GM18909 (cell line): ENCODE measurements around the gene DNAJB6.

Experiments
- ATAC-seq: cut with Tn5 transposase; IDR thresholded peaks from one replicate; pipeline ENCODE4 v1.9.1; 2021; ENCODE audit warnings: mild to moderate bottlenecking; ENCODE audit not compliant: unreplicated experiment, poor library complexity

The DNAJB6 gene

GRCh38 chr7:157394246-157395191 is 57.7 kb downstream of the DNAJB6 start:
- ATAC-seq = no peak

DNA sequence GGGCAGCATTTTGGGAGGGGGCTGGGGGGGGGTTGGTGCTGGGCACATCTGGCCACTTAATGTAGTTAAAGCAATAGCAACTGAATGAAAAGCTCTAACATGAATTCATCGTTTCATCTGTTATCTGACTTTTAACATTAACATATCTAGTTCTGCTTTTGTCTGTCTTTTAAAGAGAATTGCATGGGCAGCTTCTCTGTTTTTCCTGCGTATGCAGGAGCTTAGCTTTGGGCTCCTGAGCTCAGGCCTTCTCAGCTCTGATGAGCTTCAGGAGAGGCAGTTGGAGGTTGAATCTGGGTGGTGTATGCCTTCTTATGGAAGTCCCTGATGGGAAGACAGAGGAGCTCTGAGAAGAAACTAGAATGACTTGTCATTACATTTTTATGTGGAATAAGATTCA is 58.4 kb downstream of the DNAJB6 start:
- no peak for ATAC-seq

DNA sequence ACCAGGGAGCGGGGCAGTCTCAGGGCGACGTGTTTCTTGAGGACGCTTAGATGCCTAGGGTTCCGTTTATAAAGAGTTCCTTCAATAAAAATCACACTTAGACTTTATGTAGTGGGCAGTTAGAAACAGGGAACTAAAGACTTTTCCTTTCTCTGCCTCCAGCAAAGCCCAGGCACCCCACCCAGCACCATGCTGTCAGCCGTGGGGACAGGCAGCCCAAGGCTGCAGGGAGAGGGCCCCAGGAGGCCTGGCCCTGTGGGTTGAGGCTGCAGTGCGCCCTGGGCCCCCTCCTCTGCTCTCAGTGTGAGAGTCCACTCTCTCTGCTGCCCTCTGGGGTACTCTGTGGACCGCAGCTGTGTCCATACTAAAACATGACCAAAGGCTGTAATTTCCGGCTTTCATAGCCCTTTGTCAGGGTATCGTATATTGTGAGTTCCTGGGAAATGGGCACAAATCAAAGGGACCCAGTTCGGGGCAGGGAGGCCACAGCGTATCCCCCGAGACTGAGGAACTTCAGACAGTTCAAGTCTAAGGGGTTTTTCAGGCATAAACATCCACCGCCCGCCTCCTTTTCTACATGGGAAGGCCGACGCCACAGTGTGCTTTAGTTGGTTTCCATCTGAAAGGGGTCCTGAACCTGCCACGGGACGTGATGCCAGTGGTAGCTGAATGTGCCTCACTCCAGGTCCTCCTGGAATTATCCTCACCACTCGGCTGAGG is 59.7 kb downstream of the DNAJB6 start:
- no peak for ATAC-seq

GRCh38 chr7:157397036-157397720 is 60.4 kb downstream of the DNAJB6 start:
- no peak for ATAC-seq

GRCh38 chr7:157397731-157398691 is 61.2 kb downstream of the DNAJB6 start:
- ATAC-seq = no peak

DNA sequence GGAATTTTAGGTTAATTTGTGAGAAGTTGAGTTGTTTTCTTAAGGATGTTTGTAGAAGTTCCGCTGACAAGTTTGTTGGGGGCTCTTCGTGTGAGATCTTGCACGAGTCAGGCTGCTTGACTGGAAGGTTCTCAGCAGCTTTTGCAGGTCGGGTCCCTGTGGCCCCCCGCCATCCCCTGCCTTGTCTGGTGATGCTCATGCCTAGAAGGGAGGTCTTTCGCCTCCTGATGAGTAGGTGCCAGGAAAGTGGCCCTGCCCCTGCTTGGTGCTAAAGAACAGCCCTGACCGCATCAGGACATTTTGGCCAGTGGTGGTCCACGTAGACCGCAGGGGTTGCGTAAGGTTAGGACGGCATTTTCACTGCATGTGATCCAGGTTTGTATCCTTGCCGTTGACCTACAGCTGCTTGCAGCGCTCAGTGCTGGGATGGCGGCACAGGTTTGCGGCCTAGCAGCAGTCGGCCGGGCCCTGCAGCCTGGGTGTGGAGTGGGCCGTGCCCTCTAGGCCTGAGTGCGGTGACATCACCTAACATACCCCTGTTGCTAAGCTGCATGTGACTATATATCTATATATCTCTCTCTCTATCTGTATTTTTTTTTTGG is 62.4 kb downstream of the DNAJB6 start:
- ATAC-seq = no peak

- no peak for ATAC-seq
Observed at GRCh38 chr7:157400171-157400860, 63.5 kb downstream of the DNAJB6 start.

GRCh38 chr7:157401567-157402387 is 65.0 kb downstream of the DNAJB6 start:
- ATAC-seq = no peak

DNA sequence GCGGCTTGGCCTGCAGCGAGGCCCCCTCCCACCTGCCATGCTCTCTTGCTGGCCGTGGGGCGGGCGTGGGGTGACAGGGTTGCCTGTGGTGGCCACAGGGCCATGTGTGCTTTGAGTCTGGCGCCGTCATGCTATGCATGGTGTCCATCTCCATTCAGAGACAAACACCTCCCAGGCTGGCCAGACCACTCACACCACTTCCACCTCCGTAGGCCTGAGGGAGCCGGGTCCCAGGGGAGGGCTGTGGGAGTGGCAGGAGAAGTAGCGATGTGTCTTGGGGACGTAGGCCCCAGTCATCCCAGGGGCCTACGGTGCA is 65.5 kb downstream of the DNAJB6 start:
- ATAC-seq = no peak

GRCh38 chr7:157402911-157403534 is 66.2 kb downstream of the DNAJB6 start:
- ATAC-seq = no peak

DNA sequence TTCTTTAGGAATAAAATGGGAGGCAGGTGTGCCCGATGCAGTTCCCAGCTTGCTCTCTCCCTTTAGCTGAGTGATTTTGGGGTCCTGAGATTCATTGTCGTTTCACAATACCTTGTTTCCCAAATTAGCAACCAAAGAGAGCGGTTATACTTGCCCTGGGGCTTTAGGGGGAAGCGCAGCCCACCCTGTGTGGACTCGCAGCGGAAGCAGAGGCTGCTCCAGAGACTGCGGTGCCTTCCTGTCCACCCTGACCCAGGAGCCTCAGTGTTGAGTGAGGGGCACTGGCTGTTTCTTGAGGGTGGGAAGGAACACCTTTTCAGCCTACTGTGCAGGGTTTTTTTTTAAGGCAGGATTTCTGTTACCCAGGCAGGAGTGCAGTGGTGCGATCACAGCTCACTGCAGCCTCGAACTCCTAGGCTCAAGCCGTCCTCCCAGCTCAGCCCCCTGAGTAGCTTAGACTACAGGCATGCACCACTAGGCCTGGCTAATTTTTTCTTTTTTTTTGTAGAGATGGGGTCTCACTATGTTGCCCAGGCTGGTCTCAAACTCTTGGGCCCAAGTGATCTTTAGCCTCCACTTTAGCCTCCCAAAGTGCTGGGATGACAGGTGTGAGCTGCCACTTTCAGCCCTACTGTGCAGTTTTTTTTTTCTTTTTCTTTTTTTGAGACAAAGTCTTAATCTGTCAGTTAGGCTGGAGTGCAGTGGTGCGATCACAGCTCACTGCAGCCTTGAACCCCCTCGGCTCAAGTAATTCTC is 67.0 kb downstream of the DNAJB6 start:
- no peak for ATAC-seq

DNA sequence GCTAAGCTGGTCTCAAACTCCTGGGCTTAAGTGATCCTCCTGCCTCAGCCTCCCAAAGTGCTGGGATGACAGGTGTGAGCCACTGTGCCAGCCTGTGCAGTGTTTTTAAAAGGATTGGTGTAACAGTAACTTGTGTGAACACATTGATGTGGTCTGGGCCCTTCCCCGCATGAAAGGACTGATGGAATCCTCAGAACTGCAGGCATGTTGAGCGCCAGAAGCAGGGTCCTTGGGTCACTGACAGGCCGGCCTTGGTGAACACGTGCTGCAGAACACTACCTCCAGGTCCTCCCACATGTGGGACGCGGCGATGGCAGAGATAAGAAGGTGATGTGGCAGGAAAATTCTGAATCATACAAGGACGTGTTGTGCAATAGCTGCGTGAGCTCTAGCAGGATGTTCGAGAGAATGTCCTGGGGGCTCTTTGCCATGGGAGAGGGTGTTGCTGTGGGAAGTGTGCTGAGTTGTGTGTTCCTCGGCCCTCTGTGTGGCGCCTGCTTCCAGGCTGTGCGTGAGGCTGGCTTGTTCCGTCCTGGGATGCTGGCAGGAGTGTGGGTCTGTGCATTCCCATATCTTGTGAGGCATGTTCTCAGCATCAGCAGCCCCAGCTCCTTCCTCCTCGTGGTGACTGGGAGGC is 68.2 kb downstream of the DNAJB6 start:
- ATAC-seq = no peak

- no peak for ATAC-seq
Observed at GRCh38 chr7:157405501-157405900, 68.7 kb downstream of the DNAJB6 start.

DNA sequence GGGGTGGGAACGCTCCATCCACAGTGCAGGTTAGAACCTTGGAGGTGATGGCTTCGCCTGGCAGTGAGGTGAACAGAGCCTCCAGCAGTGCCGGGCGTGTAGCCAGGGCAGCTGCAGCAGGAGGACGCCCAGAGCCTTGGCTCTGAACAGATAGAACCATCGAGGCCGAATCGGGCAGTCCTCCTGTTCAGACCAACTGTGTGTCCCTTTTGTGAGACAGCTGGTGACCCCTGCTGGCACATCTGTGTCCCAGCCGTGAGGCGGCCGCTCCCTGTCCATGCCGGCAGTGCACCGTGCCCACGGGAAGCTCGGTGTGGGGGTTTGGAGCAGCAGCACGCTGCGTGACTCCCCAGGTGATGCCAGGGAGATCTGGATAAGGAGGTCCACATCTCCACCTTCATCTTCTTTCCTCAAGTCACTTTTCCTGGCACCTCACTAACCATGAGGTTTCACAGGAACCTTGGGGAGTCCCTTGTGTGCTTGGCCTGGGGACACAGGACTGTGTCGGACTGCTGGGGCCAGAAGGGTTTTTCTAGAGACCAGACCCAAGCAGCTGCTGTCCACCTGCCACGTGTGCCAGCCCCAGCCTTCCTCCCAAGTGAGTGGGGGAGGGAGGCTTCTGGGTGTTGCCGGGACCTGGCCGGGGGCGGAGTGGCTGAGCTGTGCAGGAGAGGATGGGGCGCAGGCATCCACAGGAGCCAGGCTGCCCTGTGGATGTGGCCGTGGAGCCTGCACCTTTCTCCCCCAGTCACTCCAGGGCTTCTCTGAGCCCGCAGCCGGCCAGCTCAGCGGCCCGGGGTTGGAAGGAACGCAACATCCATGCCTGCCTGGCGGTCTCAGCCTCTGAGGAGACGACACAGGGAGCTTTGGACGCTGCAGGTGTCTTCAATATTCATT is 69.4 kb downstream of the DNAJB6 start:
- no peak for ATAC-seq

DNA sequence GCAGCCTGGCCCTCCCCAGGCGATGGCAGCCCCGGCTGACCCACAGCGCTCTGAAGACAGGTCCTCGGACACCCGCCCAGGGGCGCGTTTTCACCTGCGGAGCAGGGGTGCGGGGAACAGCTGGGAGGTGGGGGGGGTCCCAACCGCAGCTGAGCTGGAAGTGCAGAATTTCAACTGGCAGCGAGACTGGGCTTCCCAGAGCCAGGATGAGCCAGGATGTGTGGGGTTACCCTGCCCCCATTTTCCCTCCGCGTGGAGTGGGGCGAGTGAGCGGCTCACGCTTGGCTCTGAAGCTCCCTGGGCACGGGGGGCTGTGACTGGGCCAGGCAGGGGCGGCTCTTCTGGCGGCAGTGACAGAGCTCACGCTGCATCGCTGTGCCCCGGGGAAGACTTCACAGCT is 70.2 kb downstream of the DNAJB6 start:
- ATAC-seq = no peak
